Nephron (organoid): ENCODE measurements around the gene RAET1E.
"Not testable (repeated sequence)": the region's sequence is repeated elsewhere in the genome, so short reads cannot be mapped to it uniquely, and the experiment has no call there.

Experiments
- H3K27ac Mint-ChIP-seq, 3 experiments: 2 replicates each; pipeline ENCODE4 v1.8.0; 2020; ENCODE audit warnings: mixed read lengths in 3 of 3, mild to moderate bottlenecking in 2 of 3, moderate library complexity in 1 of 3
- H3K27me3 Mint-ChIP-seq: 2 replicates; pipeline ENCODE4 v1.8.0; 2021; ENCODE audit warnings: low read depth, mild to moderate bottlenecking, moderate library complexity, mixed read lengths
- H3K36me3 Mint-ChIP-seq: 2 replicates; pipeline ENCODE4 v1.8.0; 2020; ENCODE audit warnings: low read depth, mixed read lengths
- H3K4me1 Mint-ChIP-seq: 2 replicates; pipeline ENCODE4 v1.8.0; 2020; ENCODE audit warnings: mixed read lengths
- H3K4me3 Mint-ChIP-seq, 3 experiments: 2 replicates each; pipeline ENCODE4 v1.8.0; 2020; ENCODE audit warnings: mild to moderate bottlenecking in 3 of 3, mixed read lengths in 3 of 3, moderate library complexity in 2 of 3
- H3K9me3 Mint-ChIP-seq: 2 replicates; pipeline ENCODE4 v1.8.0; 2020; ENCODE audit warnings: mixed read lengths
- CTCF ChIP-seq, 3 experiments: fragments of 200-600 bp; sonication (generic); IDR thresholded peaks; one replicate each; pipeline ENCODE4 v1.5.0; 2021; ENCODE audit warnings: antibody characterized with exemption in 3 of 3; ENCODE audit not compliant: unreplicated experiment in 3 of 3

The RAET1E gene

GRCh38 chr6:149929422-149929821 is 31.5 kb upstream of the RAET1E start:
- Mint-ChIP-seq H3K9me3 (peaks cover 10% of the 10 kb centered on the region), H3K27me3 (peaks cover 97% of the 10 kb centered on the region), H3K4me1 (no peaks in the 10 kb centered on the region), H3K27ac (no peak overlapping the region), H3K36me3 (no peaks in the 10 kb centered on the region), H3K4me3 (no peak overlapping the region)
- TF ChIP-seq CTCF (IDR thresholded peaks at IDR 0.05; ENCODE audit: unreplicated experiment in 3 of 3) = peak in 2 of 3 experiments; percentile 22 to 32

GRCh38 chr6:149927025-149927424 is 29.1 kb upstream of the RAET1E start:
- H3K4me1 Mint-ChIP-seq, H3K36me3 Mint-ChIP-seq, H3K27ac Mint-ChIP-seq, H3K4me3 Mint-ChIP-seq: not testable (repeated sequence)
- peaks cover 10% of the 10 kb centered on the region for H3K9me3 Mint-ChIP-seq
- H3K27me3 Mint-ChIP-seq = peaks cover 98% of the 10 kb centered on the region

- Mint-ChIP-seq H3K4me3 (peak overlapping the region; percentile 75 to 82 (median 81)), H3K27ac (no peak overlapping the region), H3K9me3 (peaks cover 10% of the 10 kb centered on the region), H3K27me3 (peaks cover 98% of the 10 kb centered on the region), H3K4me1 (peaks cover 7% of the 10 kb centered on the region), H3K36me3 (no peaks in the 10 kb centered on the region)
- TF ChIP-seq CTCF (IDR thresholded peaks at IDR 0.05; ENCODE audit: unreplicated experiment in 3 of 3) = peak; percentile 79 to 86 (median 85)
Observed at GRCh38 chr6:149925974-149926777, 28.3 kb upstream of the RAET1E start.

GRCh38 chr6:149925253-149925973 is 27.5 kb upstream of the RAET1E start:
- H3K27me3 Mint-ChIP-seq = peaks cover 98% of the 10 kb centered on the region
- no peaks in the 10 kb centered on the region for H3K36me3 Mint-ChIP-seq
- no peak for TF ChIP-seq CTCF (IDR thresholded peaks at IDR 0.05; ENCODE audit: unreplicated experiment in 3 of 3)
- H3K9me3 Mint-ChIP-seq = peaks cover 10% of the 10 kb centered on the region
- H3K4me1 Mint-ChIP-seq = peaks cover 7% of the 10 kb centered on the region
- no peak overlapping the region for H3K27ac Mint-ChIP-seq
- peak overlapping the region; percentile 71 to 82 (median 81) for H3K4me3 Mint-ChIP-seq

GRCh38 chr6:149924933-149925252 is 27.0 kb upstream of the RAET1E start:
- Mint-ChIP-seq H3K9me3 (peaks cover 10% of the 10 kb centered on the region), H3K4me3 (peak overlapping the region; percentile 62 to 82 (median 71)), H3K27ac (no peak overlapping the region), H3K4me1 (peaks cover 7% of the 10 kb centered on the region), H3K36me3 (no peaks in the 10 kb centered on the region), H3K27me3 (peaks cover 98% of the 10 kb centered on the region)
- no peak for TF ChIP-seq CTCF (IDR thresholded peaks at IDR 0.05; ENCODE audit: unreplicated experiment in 3 of 3)

- TF ChIP-seq CTCF (IDR thresholded peaks at IDR 0.05; ENCODE audit: unreplicated experiment in 3 of 3) = no peak
- Mint-ChIP-seq H3K4me3 (peak overlapping the region; percentile 55 to 63 (median 62)), H3K36me3 (no peaks in the 10 kb centered on the region), H3K27me3 (peaks cover 98% of the 10 kb centered on the region), H3K27ac (no peak overlapping the region), H3K9me3 (peaks cover 10% of the 10 kb centered on the region), H3K4me1 (peaks cover 7% of the 10 kb centered on the region)
Observed at GRCh38 chr6:149924206-149924932, 26.5 kb upstream of the RAET1E start.
